CD4-positive, alpha-beta T cell treated with Interleukin-6 at 100 ng/mL for 8 hours (primary cell): ENCODE results near the gene MAN1C1.
A peak's percentile ranks its signal among the peaks of the same experiment; 100 is the strongest.

Experiments
- DNase-seq: peaks from one replicate; pipeline ENCODE4 v3.0.0-alpha.2; 2020; ENCODE audit warnings: mixed read lengths, low spot score

MAN1C1 gene

DNA sequence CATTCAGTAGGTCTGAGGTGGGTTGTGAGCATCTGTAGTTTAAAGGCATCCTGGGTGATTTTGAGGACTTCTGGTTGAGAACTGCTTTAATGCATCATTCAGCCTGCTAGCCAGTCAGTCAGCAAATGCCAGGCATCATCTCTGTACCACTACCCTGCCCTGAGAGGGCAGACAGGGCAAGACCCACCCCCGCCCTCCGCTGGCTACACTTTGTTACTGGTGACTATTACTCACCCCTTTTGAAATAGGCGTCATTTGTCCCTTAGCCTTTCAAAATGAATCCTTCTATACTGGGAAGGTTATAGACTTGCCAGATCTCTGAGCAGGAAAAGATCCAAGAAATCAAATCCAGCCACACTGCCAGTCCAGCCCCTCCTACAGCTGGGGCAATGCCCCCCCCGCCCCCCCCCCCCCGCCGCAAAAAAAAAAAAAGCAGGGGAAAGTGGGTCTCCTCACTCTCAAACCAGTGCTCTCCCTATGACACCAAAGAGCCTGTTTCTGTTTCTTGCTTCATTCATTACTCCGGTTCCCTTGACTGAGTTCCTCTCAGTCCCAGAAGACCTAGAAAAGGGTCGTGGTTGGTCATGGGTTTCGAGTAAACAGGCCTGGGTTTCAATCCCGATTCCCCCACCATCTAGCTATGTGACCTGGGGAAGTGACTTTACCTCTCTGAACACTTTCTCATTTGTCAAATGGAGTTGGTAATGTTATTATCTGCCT is 187.8 kb downstream of the MAN1C1 start:
- no peak for DNase-seq

DNA sequence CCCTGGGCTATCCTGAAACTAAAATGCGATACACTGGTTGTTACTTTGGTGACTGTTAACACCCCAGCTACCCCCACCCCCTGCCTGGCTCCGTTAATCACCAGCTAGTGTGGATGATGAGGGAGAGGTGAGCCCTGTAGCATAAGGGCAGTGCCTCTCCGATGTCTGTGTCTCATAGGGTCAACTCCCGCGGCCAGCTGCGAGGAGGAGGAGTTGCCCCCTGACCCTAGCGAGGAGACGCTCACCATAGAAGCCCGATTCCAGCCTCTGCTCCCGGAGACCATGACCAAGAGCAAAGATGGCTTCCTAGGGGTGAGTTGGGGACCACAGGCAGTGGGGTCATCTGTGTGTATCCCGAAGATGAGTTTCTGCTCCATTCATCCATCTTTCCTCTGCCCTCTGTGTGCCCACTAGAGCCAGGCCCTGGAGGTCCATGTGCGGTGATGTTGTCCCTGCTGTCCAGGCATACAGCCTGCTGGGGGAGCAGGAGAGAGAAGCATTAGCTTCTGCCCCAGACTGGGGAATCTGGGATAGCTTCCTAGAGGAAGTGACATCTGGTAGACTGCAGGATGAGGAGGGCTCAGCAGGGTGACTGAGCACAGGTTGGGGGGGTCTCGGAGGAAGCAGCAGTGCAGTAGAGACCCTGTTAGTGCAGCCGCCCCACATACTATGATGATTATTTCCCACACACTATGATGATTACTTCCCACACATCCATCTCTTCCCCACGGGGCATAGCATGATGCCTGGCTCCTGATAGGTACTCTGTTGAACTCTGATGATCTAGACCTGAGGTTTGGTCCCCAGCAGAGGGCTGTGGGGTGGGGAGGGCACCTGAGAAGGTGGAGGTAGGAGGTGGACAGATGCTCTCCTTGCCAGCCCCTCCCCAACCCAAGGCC is 188.6 kb downstream of the MAN1C1 start:
- no peak for DNase-seq

DNA sequence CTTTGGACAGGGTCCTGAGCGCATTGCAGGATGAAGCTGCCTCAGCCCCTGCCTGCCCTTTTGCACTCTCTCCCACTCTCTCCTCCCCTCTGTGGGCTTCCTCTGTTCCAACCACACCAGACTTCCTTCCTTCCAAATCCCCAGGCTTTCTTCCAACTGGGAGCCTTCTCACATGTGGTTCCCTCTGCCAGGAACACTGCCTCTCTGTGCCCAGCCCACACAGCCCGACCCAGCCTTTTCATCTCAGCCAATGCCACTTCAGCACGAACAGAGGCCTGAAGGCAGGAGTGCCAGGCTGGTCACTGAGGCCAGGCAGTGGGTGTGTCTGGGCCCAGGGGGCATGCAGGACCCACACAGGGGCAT is 189.3 kb downstream of the MAN1C1 start:
- no peak for DNase-seq

DNA sequence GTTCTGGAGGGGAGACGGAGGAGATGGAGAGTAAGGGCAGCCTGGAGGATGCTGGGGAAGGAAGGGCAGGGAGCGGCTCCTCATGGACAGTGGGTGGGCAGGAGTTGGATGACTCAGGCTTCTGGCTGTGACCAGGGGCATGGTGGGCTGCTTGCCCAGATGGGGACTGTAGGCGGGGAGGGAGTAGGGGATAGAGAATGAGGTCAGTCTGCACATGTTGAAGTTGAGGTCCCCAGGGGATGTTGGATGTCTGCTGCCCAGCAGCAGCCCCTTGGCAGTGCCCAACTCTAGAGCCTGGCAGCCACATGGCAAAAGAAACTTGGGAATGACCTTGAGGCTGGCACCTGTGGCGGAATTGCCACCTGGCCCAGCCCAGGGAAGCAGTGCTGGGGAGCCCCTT is 189.8 kb downstream of the MAN1C1 start:
- no peak for DNase-seq

DNA sequence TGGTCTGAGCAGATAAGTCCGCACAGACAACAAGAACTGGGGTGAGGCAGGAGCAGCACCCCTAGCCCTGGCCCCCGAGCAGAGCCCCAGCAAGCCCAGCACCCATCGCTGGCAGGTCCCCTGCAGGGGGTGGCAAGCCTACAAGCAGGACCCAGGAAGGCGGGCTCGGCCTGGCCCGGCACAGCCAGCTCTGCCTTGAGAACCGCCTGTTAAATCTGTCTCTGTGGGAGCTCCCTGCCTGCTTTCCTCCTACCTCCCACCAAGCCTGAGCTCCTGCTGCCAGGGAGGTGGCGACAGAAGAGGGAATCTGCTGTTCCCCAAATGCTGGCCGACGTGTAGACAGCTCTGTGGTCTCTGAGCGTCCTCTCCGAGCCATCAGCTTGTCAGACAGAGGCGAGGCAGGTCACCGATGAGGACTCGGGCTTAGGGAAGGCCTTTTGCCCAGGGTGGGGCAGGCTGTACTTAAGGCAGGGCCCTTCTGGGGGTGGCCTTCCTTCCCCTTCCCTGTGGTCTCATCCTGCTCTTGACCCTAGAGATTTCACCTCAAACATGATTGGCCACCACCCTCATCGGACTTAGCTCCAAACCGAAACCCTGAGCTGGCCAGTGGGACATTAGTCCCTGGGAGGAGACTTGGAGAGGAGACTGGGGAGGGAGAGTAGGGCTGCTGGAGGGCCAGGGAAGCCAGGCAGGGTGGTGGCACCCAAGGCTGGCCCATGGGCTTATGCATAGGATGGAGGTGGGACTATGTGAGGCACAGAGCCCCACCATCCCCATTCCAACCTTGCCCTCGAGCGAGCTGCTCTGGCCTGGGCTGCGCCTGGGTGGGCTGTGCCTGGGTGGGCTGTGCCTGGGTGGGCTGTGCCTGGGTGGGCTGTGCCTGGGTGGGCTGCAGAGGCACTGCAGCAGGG is 191.1 kb downstream of the MAN1C1 start:
- no peak for DNase-seq

DNA sequence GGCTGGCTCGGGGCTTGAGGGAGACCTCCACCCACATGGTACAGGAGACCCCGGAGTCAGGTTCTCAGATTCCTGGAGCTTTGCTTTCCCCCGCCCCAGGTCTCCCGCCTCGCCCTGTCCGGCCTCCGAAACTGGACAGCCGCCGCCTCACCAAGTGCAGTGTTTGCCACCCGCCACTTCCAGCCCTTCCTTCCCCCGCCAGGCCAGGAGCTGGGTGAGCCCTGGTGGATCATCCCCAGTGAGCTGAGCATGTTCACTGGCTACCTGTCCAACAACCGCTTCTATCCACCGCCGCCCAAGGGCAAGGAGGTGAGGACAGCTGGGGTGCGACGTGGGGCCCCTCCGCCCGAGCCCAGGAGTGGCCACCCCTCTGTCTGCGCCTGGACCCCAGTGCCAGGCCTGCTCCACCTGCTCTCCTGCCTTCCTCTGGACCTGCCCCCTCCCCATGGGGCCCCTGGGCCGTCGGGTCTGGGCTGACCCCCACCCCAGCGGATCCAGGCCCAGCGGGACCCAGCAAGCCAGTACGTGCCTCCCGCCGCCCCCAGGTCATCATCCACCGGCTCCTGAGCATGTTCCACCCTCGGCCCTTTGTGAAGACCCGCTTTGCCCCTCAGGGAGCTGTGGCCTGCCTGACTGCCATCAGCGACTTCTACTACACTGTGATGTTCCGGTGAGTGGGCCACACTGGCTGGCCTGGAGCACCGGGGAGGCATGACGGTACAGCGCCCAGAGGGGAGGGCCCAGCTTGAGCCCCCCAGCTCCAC is 192.1 kb downstream of the MAN1C1 start:
- DNase-seq, result no peak

DNA sequence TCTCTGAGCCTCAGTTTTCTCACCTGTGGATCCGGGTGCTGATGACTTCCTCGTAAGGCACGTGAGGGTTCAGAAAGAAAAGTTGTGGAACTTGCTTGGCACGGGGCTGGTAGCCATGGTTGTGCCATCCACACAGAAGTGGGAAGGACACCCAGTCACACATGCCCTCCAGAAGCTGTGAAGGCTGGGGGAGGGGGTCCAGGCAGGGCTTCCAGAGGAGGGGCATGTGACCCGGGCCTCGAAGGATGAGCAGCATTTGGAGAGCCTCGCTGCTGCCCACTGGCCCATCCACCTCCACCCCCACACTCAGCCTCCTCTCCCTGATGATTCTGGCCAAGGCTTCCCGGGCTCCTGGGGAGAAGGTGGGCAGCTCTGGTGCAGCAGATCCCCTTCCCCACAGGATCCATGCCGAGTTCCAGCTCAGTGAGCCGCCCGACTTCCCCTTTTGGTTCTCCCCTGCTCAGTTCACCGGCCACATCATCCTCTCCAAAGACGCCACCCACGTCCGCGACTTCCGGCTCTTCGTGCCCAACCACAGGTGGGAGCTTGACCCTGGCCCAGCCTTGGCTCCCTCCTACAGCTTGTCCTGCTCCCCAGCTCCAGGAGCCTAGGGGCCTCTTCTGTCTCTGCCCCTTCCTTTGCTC is 192.8 kb downstream of the MAN1C1 start:
- DNase-seq, result no peak

DNA sequence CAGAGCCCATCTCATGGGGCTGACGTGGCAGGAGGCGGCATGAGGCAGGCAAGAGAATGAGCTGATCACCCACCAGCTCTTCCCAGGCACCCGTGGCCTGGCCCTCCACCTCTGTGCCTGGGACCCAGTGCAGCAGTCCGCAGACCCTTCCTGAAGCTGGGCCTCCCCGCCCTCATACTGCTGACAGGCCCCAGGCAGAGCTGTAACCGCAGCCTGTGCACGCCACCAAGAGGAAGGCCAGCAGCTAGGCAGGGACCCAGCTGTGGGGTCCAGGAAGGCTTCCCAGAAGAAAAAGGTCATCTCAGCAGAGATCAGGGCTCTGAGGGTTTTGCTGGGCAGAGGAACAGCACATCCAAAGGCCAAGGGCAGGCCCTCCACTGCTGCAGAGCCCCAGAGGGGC is 193.3 kb downstream of the MAN1C1 start:
- DNase-seq, result no peak

DNA sequence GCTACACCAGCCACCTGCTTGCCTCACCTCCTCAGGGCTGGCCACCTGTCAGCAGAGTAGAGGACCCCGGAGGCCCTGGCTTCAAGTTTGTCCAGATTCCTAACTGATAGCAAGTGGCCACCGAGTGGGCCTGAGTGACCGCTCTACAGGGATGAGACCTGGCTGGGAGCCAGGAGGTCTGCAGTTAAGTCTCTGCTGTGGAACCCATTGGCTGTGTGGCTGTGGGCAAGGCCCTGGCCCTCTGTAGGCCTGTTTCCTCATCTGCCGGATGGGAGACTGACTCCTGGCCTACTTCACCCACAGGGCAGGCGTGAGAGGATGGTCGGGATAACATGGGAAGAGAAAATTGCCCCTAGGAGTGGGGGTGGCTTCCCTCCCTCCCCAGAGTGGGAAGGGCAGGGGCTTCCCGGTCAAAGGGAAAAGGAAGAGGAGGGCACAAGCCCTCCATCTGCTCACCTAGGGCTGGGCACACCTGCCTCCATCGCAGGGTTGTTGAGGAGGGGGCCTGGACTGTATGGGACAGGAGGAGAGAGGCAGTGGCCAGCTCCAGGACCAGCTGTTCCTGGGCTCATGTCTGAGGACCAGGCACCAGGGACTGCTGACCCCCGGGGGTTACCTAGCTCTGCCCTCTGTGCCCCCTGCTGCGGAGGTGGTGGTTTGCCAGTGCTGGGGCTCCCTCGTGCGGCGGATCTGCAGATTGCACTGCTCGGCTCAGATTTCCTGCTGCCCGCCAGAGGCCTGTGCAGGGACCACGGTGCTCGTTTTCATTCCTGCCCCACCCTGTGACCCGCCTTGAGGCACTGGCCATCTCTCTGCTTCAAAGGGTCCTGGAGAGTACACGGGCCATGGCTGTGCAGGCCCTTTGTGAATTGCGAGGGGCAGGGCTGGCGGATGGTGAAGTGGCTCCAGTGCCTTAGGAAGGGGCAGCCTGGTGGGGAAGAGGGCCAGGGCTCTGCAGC is 194.0 kb downstream of the MAN1C1 start:
- peak; percentile 74 for DNase-seq

DNA sequence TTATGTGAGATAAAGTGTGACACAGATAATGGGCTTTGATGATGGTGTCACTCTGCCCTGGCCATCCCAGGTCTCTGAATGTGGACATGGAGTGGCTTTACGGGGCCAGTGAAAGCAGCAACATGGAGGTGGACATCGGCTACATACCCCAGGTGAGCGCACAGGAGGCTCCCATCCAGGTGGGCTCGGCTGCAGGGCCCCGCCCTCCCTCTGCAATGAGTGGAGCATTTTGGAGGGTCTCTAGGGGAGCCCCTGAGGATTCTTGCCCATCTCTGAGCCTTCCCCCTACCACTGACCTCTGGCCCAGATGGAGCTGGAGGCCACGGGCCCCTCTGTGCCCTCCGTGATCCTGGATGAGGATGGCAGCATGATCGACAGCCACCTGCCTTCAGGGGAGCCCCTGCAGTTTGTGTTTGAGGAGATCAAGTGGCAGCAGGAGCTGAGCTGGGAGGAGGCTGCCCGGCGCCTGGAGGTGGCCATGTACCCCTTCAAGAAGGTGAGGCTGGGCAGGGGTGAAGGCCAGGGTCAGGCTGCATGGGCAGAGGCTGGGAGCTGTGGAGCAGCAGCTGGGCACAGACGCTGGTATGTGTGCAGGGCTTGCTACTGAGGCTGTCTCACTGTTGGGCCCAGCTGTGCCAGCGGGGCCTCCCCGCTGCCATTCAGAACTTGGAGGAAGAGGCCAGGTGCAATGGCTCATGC is 194.9 kb downstream of the MAN1C1 start:
- no peak for DNase-seq

DNA sequence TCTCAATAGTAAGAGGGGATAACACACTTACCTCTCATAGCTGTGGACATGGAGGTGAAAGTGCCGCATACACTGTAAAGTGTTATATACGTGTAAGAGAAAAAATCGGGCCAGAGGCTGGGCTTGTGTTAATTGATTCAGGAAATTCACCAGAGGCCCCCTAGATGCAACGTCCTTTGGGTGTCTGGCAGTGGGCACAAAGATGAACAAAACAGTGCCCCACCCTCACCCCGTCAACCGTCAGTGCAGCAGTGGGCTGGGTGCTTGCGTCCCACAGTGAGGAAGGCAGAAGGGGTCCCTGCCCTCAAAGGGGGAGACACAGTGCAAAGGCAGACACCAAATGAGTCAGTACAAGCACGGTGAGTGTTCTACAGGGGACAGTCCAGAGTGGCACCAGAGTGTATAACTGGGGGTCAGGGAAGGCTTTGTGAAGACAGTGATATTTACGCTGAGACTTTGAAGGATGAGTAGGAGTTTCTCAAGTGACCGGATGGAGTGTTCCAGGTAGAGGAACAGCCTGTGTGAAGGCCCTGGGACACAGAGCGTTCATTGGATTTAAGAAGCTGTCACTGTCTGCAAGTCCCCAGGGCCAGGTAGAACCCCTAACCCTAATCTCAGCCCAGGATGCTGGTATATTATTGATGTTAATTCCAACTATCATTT is 196.6 kb downstream of the MAN1C1 start:
- DNase-seq, result no peak

DNA sequence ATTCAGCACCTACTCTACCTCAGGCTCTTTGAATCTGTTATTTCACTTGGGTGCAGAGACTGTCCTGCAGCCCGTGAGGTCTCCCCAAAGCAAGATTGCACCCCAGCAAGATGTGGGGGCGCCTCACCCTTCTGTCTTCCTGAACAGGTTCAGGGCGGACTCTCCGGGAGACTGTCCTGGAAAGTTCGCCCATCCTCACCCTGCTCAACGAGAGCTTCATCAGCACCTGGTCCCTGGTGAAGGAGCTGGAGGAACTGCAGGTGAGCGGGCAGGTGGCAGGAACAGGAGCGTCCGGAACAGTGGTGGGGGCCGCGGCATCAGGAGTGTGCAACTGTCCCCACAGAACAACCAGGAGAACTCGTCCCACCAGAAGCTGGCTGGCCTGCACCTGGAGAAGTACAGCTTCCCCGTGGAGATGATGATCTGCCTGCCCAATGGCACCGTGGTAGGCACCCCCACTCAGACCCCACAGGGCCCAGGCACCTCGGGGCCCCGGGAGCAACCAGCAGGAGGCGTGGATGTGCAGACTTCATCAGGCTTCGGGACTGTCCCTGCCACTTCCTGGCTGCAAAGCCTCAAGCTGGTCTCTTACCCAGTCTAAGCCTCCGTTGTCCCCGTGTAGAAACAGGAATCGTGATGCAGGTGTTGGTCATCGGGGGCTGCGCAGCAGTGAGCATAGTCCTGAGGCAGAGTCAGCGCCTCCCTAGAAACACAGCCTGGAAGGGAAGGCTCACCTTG is 197.3 kb downstream of the MAN1C1 start:
- no peak for DNase-seq

DNA sequence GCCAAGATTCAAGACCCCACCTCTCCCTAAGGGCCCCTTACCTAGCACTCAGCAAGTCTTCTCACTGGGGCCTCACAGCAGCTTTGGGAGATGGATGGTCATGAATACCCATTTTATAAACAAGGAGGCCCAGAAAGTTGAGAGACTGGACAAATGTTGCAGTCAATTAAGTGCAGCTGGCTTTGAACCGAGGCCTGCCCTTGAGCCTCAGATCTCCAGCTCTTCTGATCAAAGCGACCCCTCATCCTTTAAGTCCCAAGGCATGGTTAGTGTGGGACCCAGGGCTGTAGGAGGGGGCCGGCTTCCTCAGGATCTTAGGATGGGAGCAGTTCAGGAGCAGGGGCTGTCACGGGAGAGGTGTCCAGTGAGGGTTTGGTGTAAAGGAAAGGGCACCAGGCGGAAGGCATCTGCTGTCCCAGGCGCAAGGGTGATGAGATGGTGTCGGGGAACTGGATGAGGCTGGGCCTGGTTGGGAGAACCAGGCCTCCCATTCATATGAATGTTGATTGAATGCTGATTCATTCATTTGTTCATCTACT is 198.0 kb downstream of the MAN1C1 start:
- DNase-seq, result no peak

DNA sequence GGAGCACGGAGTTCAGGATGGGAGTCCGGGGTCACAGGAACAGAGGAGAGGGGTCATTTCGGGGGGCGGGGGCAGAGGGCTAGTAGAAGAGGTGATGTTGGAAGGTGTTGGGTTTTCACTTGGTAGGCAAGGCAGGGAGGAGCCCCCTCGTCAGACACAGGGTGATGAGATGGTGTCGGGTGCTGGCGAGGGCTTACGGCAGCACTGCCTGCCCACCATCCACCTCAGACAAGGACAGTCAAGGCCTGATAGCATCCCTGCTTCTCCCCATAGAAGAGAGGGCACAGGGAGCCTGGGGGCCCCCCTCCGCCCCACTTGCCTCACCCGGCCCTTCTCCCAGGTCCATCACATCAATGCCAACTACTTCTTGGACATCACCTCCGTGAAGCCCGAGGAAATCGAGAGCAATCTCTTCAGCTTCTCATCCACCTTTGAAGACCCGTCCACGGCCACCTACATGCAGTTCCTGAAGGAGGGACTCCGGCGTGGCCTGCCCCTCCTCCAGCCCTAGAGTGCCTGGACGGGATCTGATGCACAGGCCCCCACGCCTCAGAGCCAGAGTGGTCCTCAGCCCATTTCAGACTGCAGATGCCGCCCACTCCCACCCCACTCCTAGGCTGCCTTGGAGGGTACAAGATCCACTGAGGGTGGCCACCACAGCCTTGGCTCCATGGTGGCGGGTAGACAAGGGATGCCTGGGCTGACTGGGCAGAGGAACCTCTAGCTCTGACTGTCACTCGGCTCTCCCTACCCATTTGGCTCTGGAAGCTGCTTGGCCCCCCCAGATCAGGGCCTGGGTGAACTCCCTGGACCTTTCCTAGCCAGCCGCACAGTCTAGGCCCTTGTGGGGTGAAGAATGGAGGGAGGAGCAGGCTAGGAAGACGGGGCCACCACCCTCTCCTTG is 198.9 kb downstream of the MAN1C1 start:
- DNase-seq, result no peak

DNA sequence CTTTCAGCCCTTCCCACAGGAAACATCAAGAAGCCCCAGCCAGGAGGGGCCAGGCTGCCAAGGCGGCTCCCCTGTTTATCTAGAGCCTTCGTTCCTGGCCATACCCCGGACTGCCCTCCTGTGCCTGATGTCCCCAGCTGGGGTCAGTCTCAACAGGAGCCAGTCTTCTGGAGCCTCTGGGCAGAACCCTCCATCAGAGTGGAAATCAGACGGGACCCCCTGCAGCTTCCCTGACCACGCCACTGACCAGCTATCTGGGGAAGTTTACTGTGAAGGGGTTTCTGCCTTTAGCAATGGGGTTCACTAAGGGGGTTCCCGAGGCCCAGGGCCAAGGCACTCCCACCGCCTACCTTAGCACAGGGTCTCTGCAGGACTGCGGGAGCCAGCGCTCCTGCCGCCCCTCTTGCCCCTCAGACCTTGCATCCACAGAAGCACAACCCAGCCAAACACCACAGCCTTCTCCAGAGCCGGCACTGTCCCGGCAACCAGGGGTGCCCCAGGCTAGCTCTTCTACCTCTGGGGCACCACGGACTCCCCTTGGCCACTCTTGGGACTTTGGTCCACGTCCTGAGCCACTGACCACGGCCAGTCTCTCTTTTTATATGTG is 199.6 kb downstream of the MAN1C1 start:
- DNase-seq, result no peak

DNA sequence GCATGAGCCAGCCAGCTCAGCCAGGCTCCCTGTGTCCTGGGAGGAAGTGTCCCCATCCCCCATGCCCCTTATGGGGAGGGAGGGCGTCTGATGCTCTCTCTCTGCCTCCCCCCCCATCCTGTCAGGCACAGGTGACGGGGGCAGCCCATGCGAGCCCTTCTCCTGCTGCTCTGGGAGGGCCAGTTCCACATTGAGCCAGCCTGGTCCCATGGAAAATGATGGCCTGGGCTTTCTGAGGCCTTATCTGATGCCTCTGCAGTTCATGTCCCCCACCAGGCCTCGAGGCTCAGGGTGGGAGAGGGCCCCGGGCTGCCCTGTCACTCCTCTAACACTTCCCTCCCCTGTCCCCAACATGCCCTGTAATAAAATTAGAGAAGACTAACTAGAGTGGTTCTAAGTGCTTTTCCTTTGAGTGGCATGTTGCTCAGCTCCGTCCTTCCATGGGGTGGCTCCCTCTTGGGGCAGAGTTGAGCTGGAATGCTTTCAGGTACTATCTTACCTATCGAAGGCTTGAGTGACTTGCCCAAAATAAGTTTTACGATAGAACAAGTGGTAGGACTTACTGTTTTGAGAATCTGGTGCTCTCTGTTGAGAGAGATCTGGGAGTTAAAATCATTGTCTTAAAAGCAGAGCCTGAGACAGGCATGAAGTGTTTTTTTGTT is 201.4 kb downstream of the MAN1C1 start:
- no peak for DNase-seq
